ENCODE results near the gene ZNF660.

ZNF660 gene

DNA sequence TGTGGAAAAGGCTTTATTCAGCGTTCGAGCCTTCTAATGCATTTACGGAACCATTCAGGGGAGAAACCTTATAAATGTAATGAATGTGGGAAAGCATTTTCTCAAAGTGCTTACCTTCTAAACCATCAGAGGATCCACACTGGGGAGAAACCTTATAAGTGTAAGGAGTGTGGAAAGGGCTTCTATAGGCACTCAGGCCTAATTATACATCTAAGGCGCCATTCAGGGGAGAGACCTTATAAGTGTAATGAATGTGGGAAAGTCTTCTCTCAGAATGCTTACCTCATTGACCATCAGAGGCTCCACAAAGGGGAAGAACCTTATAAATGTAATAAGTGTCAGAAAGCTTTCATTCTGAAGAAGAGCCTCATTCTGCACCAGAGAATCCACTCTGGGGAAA is 57.6 kb downstream of the ZNF660 start:
- no peak for DNase-seq

DNA sequence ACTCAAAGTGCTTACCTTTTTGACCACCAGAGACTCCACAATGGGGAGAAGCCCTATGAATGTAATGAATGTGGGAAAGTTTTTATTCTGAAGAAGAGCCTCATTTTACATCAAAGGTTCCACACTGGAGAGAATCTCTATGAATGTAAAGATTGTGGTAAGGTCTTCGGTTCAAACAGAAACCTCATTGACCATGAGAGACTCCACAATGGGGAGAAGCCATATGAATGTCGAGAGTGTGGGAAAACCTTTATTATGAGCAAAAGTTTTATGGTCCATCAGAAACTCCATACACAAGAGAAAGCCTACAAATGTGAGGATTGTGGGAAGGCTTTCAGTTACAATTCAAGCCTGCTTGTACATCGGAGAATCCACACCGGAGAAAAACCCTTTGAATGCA is 58.3 kb downstream of the ZNF660 start:
- no peak for DNase-seq

DNA sequence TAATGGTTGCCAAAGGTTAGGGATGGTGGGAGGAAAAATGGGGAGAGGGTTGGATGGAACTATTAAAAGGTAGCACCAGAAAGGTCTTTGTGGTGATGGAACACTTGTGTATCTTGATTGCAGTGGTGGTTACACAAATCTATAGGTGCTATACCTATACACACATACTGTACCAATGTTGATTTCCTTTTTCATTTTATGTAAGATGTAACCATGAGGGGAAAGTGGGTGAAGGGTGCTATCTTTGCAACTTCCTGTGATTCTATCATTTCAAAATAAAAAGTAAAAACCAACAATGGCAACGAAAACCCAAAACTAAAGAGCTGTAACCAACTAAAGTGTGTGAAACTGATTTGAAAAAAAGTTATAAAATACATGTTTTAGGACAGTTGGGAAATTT is 63.0 kb downstream of the ZNF660 start:
- DNase-seq, result no peak

DNA sequence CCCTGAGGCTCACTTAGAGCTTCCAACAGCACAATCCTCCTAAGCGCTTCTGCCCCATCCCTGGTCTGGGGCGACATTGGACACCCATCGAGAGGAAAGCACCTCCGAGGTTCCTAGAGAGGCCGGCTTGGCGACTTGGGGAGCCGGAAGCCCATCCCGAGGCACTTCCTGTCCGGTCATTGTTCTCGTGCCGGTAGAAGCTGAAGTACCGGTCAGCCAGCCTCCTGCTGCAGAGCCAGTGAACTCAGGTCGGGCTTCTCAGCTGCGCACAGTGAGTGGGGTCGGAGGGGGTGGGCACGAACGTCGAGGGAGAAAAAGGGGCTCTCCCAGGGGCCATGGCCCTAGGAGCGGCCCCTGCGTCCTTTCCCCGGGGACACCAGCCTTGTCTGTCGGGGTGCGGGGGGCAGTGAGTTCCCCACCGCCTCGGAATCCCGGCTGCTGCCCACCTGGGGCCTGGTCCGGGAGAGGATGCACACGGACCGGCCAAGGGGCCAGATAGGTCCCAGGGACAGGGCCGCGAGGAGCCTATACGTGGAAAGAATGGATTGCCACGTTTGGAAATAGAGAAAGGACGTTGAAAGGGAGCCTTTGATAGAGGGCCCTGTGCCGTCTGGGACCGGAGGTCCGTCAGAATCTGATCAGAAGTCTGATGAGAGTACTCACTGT is 63.9 kb downstream of the ZNF660 start, which contains the start of gene ZNF35:
ZNF35 (plus strand) TSS at position 169 of the 666 bp plus-strand sequence. CDS start 2,336 bp downstream, outside the sequence.
- peak; percentile 72 for DNase-seq

Data from activated CD4-positive, alpha-beta T cell treated with anti-CD3 and anti-CD28 coated beads for 48 hours (primary cell).